HL-60 (cell line): ENCODE data around the gene EFNA2.

Source experiments
- DNase-seq, 2 experiments: peaks; one replicate each; pipeline ENCODE4 v3.0.0-alpha.2; 2010 to 2020; ENCODE audit warnings: low read depth in 1 of 2, low spot score in 1 of 2
- H3K27ac ChIP-seq: fragments of 250-450 bp; sonication (Bioruptor Pico); replicated peaks from 2 replicates; pipeline ENCODE4 v1.5.1; 2020; ENCODE audit warnings: mild to moderate bottlenecking, moderate library complexity
- H3K27me3 ChIP-seq: fragments of 250-450 bp; sonication (Bioruptor Pico); 2 replicates; pipeline ENCODE4 v1.5.1; 2021; ENCODE audit warnings: mild to moderate bottlenecking, moderate library complexity; ENCODE audit not compliant: insufficient read depth, poor library complexity, severe bottlenecking
- H3K4me3 ChIP-seq: replicated peaks from 2 replicates; pipeline ENCODE4 v1.5.1; 2011; ENCODE audit warnings: mild to moderate bottlenecking, control low read depth, low read length; ENCODE audit not compliant: insufficient read depth
- CTCF ChIP-seq: IDR thresholded peaks from one replicate; pipeline ENCODE4 v1.5.1; 2011; ENCODE audit warnings: low read length, control low read depth, inconsistent platforms; ENCODE audit not compliant: insufficient read depth
- GABPA ChIP-seq: IDR thresholded peaks from 2 replicates; pipeline ENCODE4 v1.6.1; 2012; ENCODE audit warnings: low read depth
- POLR2AphosphoS5 ChIP-seq: IDR thresholded peaks from 2 replicates; pipeline ENCODE4 v1.6.1; 2012; ENCODE audit warnings: low read depth
- REST ChIP-seq: IDR thresholded peaks from 2 replicates; pipeline ENCODE4 v1.6.1; 2012; ENCODE audit warnings: low read depth; ENCODE audit not compliant: insufficient replicate concordance
- SPI1 ChIP-seq: IDR thresholded peaks from 2 replicates; pipeline ENCODE4 v1.6.1; 2012; ENCODE audit warnings: low read depth, mild to moderate bottlenecking, borderline replicate concordance

Gene EFNA2

GRCh38 chr19:1336079-1336684, 50.5 kb downstream of the EFNA2 start:
- Histone ChIP-seq H3K4me3 (no peak overlapping the region), H3K27ac (no peak overlapping the region), H3K27me3 (peaks cover 8% of the 10 kb centered on the region)
- DNase-seq = no peak
- TF ChIP-seq CTCF = no peak
- TF ChIP-seq REST = no peak
- no peak for TF ChIP-seq GABPA
- TF ChIP-seq SPI1 = no peak
- no peak for TF ChIP-seq POLR2AphosphoS5

- no peak for DNase-seq
- H3K27ac ChIP-seq = no peak overlapping the region
- no peak overlapping the region for H3K4me3 ChIP-seq
- H3K27me3 ChIP-seq = no peaks in the 10 kb centered on the region
- TF ChIP-seq CTCF (no peak), POLR2AphosphoS5 (no peak), GABPA (no peak), REST (no peak), SPI1 (no peak)
Observed at GRCh38 chr19:1340681-1341469, 55.2 kb downstream of the EFNA2 start.

- H3K27ac ChIP-seq = no peak overlapping the region
- no peak for TF ChIP-seq SPI1
- TF ChIP-seq GABPA = no peak
- TF ChIP-seq CTCF = no peak
- TF ChIP-seq POLR2AphosphoS5 = no peak
- no peak for TF ChIP-seq REST
- no peak overlapping the region for H3K4me3 ChIP-seq
- no peaks in the 10 kb centered on the region for H3K27me3 ChIP-seq
- DNase-seq = no peak
Observed at GRCh38 chr19:1343041-1343440, 57.4 kb downstream of the EFNA2 start.
